Transverse colon (tissue), 4 donors: ENCODE measurements around the gene IDH3B. TPM values are rescaled to one million over a fixed set of nuclear protein-coding genes. Genes with fewer than 3 reads are reported as not detected.
A peak's percentile ranks its signal among the peaks of the same experiment; 100 is the strongest.

Source experiments
- DNase-seq: peaks from one replicate; pipeline ENCODE4 v3.0.0-alpha.2; 2019
- H3K27ac ChIP-seq, 4 donors: fragments of 200-600 bp; sonication (generic); 2 replicates each; pipeline ENCODE4 v1.5.1; 2016 to 2018; ENCODE audit warnings: inconsistent platforms in 4 of 4
- H3K27me3 ChIP-seq: fragments of 200-600 bp; sonication (generic); 2 replicates; pipeline ENCODE4 v1.5.1; 2017; ENCODE audit warnings: inconsistent platforms
- H3K36me3 ChIP-seq, 4 donors: fragments of 200-600 bp; sonication (generic); 2 replicates each; pipeline ENCODE4 v1.5.1; 2017 to 2019; ENCODE audit warnings: inconsistent platforms in 4 of 4
- H3K4me1 ChIP-seq, 4 donors: fragments of 200-600 bp; sonication (generic); 2 replicates each; pipeline ENCODE4 v1.5.1; 2017 to 2020; ENCODE audit warnings: inconsistent platforms in 4 of 4
- H3K4me3 ChIP-seq, 4 donors: fragments of 200-600 bp; sonication (generic); 1 replicate in 1 of 4; 2 replicates in 3 of 4; pipeline versions ENCODE4 v1.5.1 to v1.6.1; 2017 to 2019; ENCODE audit warnings: inconsistent platforms in 4 of 4
- H3K9me3 ChIP-seq, 2 donors: fragments of 200-600 bp; sonication (generic); 2 replicates each; pipeline ENCODE4 v1.5.1; 2017 to 2019; ENCODE audit warnings: inconsistent platforms in 2 of 2
- CTCF ChIP-seq, 5 experiments: fragments of 200-600 bp in 3 of 5; fragments of 450-650 bp in 2 of 5; sonication (generic) in 3 of 5; IDR thresholded peaks; 1 replicate in 2 of 5; 2 replicates in 3 of 5; pipeline ENCODE4 v1.5.1; 2016 to 2017; ENCODE audit warnings: antibody characterized with exemption in 5 of 5, inconsistent platforms in 3 of 5, mild to moderate bottlenecking in 2 of 5, moderate library complexity in 1 of 5
- EP300 ChIP-seq: sonication (generic); formaldehyde crosslinking; IDR thresholded peaks from one replicate; pipeline ENCODE4 v1.6.1; 2017; ENCODE audit warnings: antibody characterized with exemption, low read depth
- POLR2A ChIP-seq: fragments of 450-650 bp; IDR thresholded peaks from one replicate; pipeline ENCODE4 v1.6.1; 2016; ENCODE audit warnings: antibody characterized with exemption, mild to moderate bottlenecking, moderate library complexity
- POLR2AphosphoS5 ChIP-seq, 3 donors: sonication (generic); formaldehyde crosslinking; IDR thresholded peaks; one replicate each; pipeline ENCODE4 v1.6.1; 2016; ENCODE audit warnings: antibody characterized with exemption in 3 of 3
- WGBS, 2 donors: methylation state at CpG; one replicate each; pipeline ENCODE4 v1.1.5; 2018; ENCODE audit warnings: low coverage in 1 of 2; 5-methylcytosine and 5-hydroxymethylcytosine counted together
- in situ Hi-C, 4 donors: fragments of 200-750 bp; cut with MboI; loops; one replicate each; pipeline versions ENCODE4 v1.15.0 to v1.15.1; 2017; ENCODE audit warnings: low sequenced_read_pairs in 3 of 4, low pct_ligation_motif_present in 1 of 4, low pct_unique_long_range_greater_than_20kb in 1 of 4
- intact Hi-C: fragments of 100-400 bp; cut with DNase I; formaldehyde crosslinking; loops from one replicate; pipeline ENCODE4 v1.15.1; 2023; ENCODE audit warnings: low total_unique reads
- total RNA-seq, 4 donors: library from RNA; depleted of rRNA; stranded (reverse); fragments of >200 nt; gene quantifications; one replicate each; pipeline ENCODE4 v1.1.0, GENCODE V29; 2016

The IDH3B gene
- total RNA-seq, 4 donors from 2014 or later, result 71.8 to 152 (median 106) TPM

GRCh38 chr20:2654384-2654822 is 9.6 kb downstream of the IDH3B start:
- H3K4me3 ChIP-seq, result no peak overlapping the region
- H3K9me3 ChIP-seq, result no peaks in the 10 kb centered on the region
- no peak overlapping the region for H3K27ac ChIP-seq
- TF ChIP-seq POLR2AphosphoS5 (IDR thresholded peaks at IDR 0.05) (no peak), CTCF (IDR thresholded peaks at IDR 0.05) (no peak), EP300 (no peak), POLR2A (no peak)
- in situ Hi-C loops, result loop anchor here in 2 of 4 donors (10.0 kb wide), 2 partner anchors 130 to 140 kb away; no protein-coding TSS in a partner anchor
- DNase-seq, result no peak
- H3K36me3 ChIP-seq, result peaks cover 0 to 33% (median 15%) of the 10 kb centered on the region in 4 donors
- 76% methylated on average over 9 of the region's 9 CpGs; no CpG with 5 or more reads in 1 of the 2 donors for WGBS, 2 donors
- peaks cover 9 to 27% (median 19%) of the 10 kb centered on the region in 4 donors for H3K4me1 ChIP-seq
- intact Hi-C loops, result loop anchor here (5.0 kb wide), 1 partner anchor 38 kb away; the partner anchor contains the start of gene EBF4
- H3K27me3 ChIP-seq, result no peaks in the 10 kb centered on the region

- peak overlapping the region; percentile 94 to 99 (median 96) for H3K27ac ChIP-seq
- in situ Hi-C loops, result loop anchor here in 2 of 4 donors (10.0 kb wide), 2 partner anchors 129 to 139 kb away; no protein-coding TSS in a partner anchor
- TF ChIP-seq CTCF (IDR thresholded peaks at IDR 0.05), result no peak
- TF ChIP-seq POLR2A, result no peak
- TF ChIP-seq POLR2AphosphoS5 (IDR thresholded peaks at IDR 0.05), result no peak
- TF ChIP-seq EP300, result no peak
- intact Hi-C loops, result loop anchor here (5.0 kb wide), 1 partner anchor 39 kb away; the partner anchor contains the start of gene EBF4
- peaks cover 0 to 30% (median 13%) of the 10 kb centered on the region in 4 donors for H3K36me3 ChIP-seq
- H3K4me3 ChIP-seq, result peak overlapping the region; percentile 71 to 99 (median 86)
- 18 to 22% methylated on average over 7 to 24 of the region's 24 CpGs for WGBS, 2 donors
- H3K9me3 ChIP-seq, result no peaks in the 10 kb centered on the region
- peaks cover 9 to 27% (median 19%) of the 10 kb centered on the region in 4 donors for H3K4me1 ChIP-seq
- H3K27me3 ChIP-seq, result no peaks in the 10 kb centered on the region
- DNase-seq, result no peak
These were observed 10.2 kb downstream of the IDH3B start for GRCh38 chr20:2653556-2654383.

GRCh38 chr20:2652724-2653555 is 11.1 kb downstream of the IDH3B start:
- in situ Hi-C loops (loop anchor here in 2 of 4 donors (10.0 kb wide), 2 partner anchors 128 to 138 kb away; no protein-coding TSS in a partner anchor), intact Hi-C loops (loop anchor here (5.0 kb wide), 1 partner anchor 39 kb away; the partner anchor contains the start of gene EBF4)
- 0% methylated on average over 31 of the region's 56 CpGs; no CpG with 5 or more reads in 1 of the 2 donors for whole genome bisulfite sequencing, 2 donors
- peak; percentile 12 for DNase-seq
- peaks cover 0 to 26% (median 13%) of the 10 kb centered on the region in 4 donors for H3K36me3 ChIP-seq
- H3K27ac ChIP-seq, result peak overlapping the region; percentile 94 to 99 (median 96)
- H3K27me3 ChIP-seq, result no peaks in the 10 kb centered on the region
- no peaks in the 10 kb centered on the region for H3K9me3 ChIP-seq
- TF ChIP-seq CTCF (IDR thresholded peaks at IDR 0.05) (no peak), POLR2AphosphoS5 (IDR thresholded peaks at IDR 0.05) (no peak), POLR2A (no peak), EP300 (no peak)
- H3K4me1 ChIP-seq, result peaks cover 9 to 27% (median 19%) of the 10 kb centered on the region in 4 donors
- peak overlapping the region; percentile 71 to 99 (median 86) for H3K4me3 ChIP-seq
